ENCODE measurements around the gene ARIH2.
"Not testable (repeated sequence)": the region's sequence is repeated elsewhere in the genome, so short reads cannot be mapped to it uniquely, and the experiment has no call there.

The ARIH2 gene

GRCh38 chr3:48918388-48919214 lies at the start of gene ARIH2:
ARIH2 (plus strand) TSS chr3:48918842; CDS start chr3:48927559, 8,717 bp downstream.
- no peak for DNase-seq

- no peak for DNase-seq
These were observed 41.0 kb upstream of the ARIH2 start for GRCh38 chr3:48877671-48878070.

GRCh38 chr3:48879307-48879993 lies 39.2 kb upstream of the ARIH2 start:
- DNase-seq: no peak

- DNase-seq: no peak
These were observed 38.7 kb upstream of the ARIH2 start for GRCh38 chr3:48879994-48880377.

GRCh38 chr3:48881006-48881405 lies 37.6 kb upstream of the ARIH2 start:
- DNase-seq: no peak

GRCh38 chr3:48881652-48882114 lies 37.0 kb upstream of the ARIH2 start:
- no peak for DNase-seq

GRCh38 chr3:48885753-48886152 lies 32.9 kb upstream of the ARIH2 start:
- DNase-seq: no peak

GRCh38 chr3:48891606-48892005 lies 27.0 kb upstream of the ARIH2 start:
- no peak for DNase-seq

- DNase-seq: no peak
These were observed 24.1 kb upstream of the ARIH2 start for GRCh38 chr3:48894516-48894915.

- DNase-seq: no peak
These were observed 21.7 kb upstream of the ARIH2 start for GRCh38 chr3:48896936-48897335.

- no peak for DNase-seq
These were observed 20.9 kb upstream of the ARIH2 start for GRCh38 chr3:48897460-48898376.

GRCh38 chr3:48898383-48899234 lies 20.0 kb upstream of the ARIH2 start, which contains the start of gene SLC25A20:
SLC25A20 (minus strand) TSS chr3:48898882; CDS start chr3:48898794, 88 bp downstream.
- DNase-seq: no peak

GRCh38 chr3:48899273-48899672 lies 19.4 kb upstream of the ARIH2 start:
- no peak for DNase-seq

- not testable (repeated sequence) for DNase-seq
These were observed 11.6 kb upstream of the ARIH2 start for GRCh38 chr3:48907026-48907425.

GRCh38 chr3:48915296-48915695 lies 3.3 kb upstream of the ARIH2 start:
- DNase-seq: no peak

- no peak for DNase-seq
These were observed 835 bp downstream of the ARIH2 start for GRCh38 chr3:48919215-48920138.

GRCh38 chr3:48926425-48927392 lies 8.1 kb downstream of the ARIH2 start:
- no peak for DNase-seq

- no peak for DNase-seq
These were observed 9.3 kb downstream of the ARIH2 start for GRCh38 chr3:48927928-48928327.

- no peak for DNase-seq
These were observed 10.0 kb downstream of the ARIH2 start for GRCh38 chr3:48928679-48929078.

All from NCI-H1417 treated with DMSO at 0.1 percent for 48 hours (cell line).